Tibial nerve (tissue), 4 donors: ENCODE measurements around the gene CHORDC1.

Source experiments
- CTCF ChIP-seq, 5 experiments: fragments of 200-600 bp in 3 of 5; fragments of 450-650 bp in 2 of 5; sonication (generic) in 3 of 5; IDR thresholded peaks; one replicate each; pipeline ENCODE4 v1.5.1; 2016 to 2019; ENCODE audit warnings: antibody characterized with exemption in 5 of 5, mild to moderate bottlenecking in 3 of 5, moderate library complexity in 2 of 5
- EP300 ChIP-seq, 2 donors: sonication (generic); formaldehyde crosslinking; IDR thresholded peaks; one replicate each; pipeline ENCODE4 v1.6.1; 2017; ENCODE audit warnings: antibody characterized with exemption in 2 of 2, mild to moderate bottlenecking in 1 of 2
- POLR2A ChIP-seq, 2 donors: fragments of 450-650 bp; IDR thresholded peaks; one replicate each; pipeline ENCODE4 v1.6.1; 2017; ENCODE audit warnings: antibody characterized with exemption in 2 of 2, mild to moderate bottlenecking in 2 of 2, moderate library complexity in 2 of 2

GRCh38 chr11:90257158-90257525, 34.3 kb upstream of the CHORDC1 start:
- TF ChIP-seq CTCF (IDR thresholded peaks at IDR 0.05): no peak
- no peak for TF ChIP-seq POLR2A (IDR thresholded peaks at IDR 0.05)
- TF ChIP-seq EP300 (IDR thresholded peaks at IDR 0.05): no peak
